Ectodermal cell (in vitro differentiated cells): Measurements from ENCODE around the gene NISCH.

Experiments
- H3K27ac ChIP-seq: 2 replicates; pipeline ENCODE4 v1.7.0; 2013; ENCODE audit warnings: mild to moderate bottlenecking, low read depth, low read length; ENCODE audit not compliant: insufficient read depth, poor library complexity, severe bottlenecking
- H3K27me3 ChIP-seq: 2 replicates; pipeline ENCODE4 v1.7.0; 2013; ENCODE audit warnings: mild to moderate bottlenecking, low read length; ENCODE audit not compliant: insufficient read depth, control insufficient read depth, poor library complexity, severe bottlenecking
- H3K36me3 ChIP-seq: one replicate; pipeline ENCODE4 v1.7.0; 2013; ENCODE audit warnings: low read length; ENCODE audit not compliant: control insufficient read depth, insufficient read depth
- H3K4me1 ChIP-seq: one replicate; pipeline ENCODE4 v1.7.0; 2013; ENCODE audit warnings: low read length; ENCODE audit not compliant: control insufficient read depth, insufficient read depth
- H3K4me3 ChIP-seq: 2 replicates; pipeline ENCODE4 v1.7.0; 2013; ENCODE audit warnings: low read depth, low read length, control low read depth; ENCODE audit not compliant: insufficient read depth
- H3K9me3 ChIP-seq: 2 replicates; pipeline ENCODE4 v1.7.0; 2013; ENCODE audit warnings: mild to moderate bottlenecking, low read length, moderate library complexity; ENCODE audit not compliant: control insufficient read depth
- WGBS, 2 experiments: methylation state at CpG; one replicate each; pipeline ENCODE4 v1.1.7; 2013; ENCODE audit warnings: missing lambda C conversion rate in 2 of 2; 5-methylcytosine and 5-hydroxymethylcytosine counted together

Gene NISCH

GRCh38 chr3:52490035-52490938, 34.9 kb downstream of the NISCH start:
- 91% methylated on average over 22 of the region's 22 CpGs for WGBS, 2 experiments
- Histone ChIP-seq H3K27ac (no peak overlapping the region), H3K27me3 (no peaks in the 10 kb centered on the region), H3K36me3 (peaks cover 48% of the 10 kb centered on the region), H3K4me1 (no peaks in the 10 kb centered on the region), H3K9me3 (no peaks in the 10 kb centered on the region), H3K4me3 (no peak overlapping the region)

DNA sequence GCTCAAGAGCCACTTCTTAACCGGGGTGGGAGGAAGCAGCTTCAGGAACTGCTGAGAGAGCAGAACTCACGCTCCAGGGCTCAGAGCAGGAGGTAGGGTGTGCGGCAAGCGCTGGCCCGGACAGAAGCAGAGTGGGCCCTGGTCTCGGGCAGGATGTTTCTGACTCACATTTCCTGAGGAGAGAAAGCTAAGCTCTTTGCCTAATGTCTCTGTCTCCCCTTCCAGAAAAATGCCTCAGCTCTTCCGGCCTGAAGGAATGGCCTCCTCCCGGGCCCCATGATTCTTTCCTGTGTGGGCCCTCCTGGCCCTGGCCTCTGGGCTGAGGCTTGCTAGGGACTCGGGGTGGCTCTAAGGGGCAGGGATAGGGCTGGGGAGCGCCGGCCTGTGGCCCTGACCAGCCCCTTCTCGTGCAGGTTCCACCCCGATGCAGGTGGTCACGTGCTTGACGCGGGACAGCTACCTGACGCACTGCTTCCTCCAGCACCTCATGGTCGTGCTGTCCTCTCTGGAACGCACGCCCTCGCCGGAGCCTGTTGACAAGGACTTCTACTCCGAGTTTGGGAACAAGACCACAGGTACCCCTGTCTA, 35.6 kb downstream of the NISCH start:
- Histone ChIP-seq H3K27me3 (no peaks in the 10 kb centered on the region), H3K27ac (no peak overlapping the region), H3K4me1 (no peaks in the 10 kb centered on the region), H3K9me3 (no peaks in the 10 kb centered on the region), H3K4me3 (no peak overlapping the region), H3K36me3 (peaks cover 41% of the 10 kb centered on the region)
- 95 to 96% methylated on average over 23 of the region's 23 CpGs for WGBS, 2 experiments

GRCh38 chr3:52492059-52492458, 36.7 kb downstream of the NISCH start:
- no peaks in the 10 kb centered on the region for H3K9me3 ChIP-seq
- H3K4me3 ChIP-seq, result no peak overlapping the region
- WGBS, 2 experiments, result 94 to 95% methylated on average over 21 of the region's 21 CpGs
- peaks cover 37% of the 10 kb centered on the region for H3K36me3 ChIP-seq
- no peak overlapping the region for H3K27ac ChIP-seq
- H3K27me3 ChIP-seq, result no peaks in the 10 kb centered on the region
- H3K4me1 ChIP-seq, result no peaks in the 10 kb centered on the region

DNA sequence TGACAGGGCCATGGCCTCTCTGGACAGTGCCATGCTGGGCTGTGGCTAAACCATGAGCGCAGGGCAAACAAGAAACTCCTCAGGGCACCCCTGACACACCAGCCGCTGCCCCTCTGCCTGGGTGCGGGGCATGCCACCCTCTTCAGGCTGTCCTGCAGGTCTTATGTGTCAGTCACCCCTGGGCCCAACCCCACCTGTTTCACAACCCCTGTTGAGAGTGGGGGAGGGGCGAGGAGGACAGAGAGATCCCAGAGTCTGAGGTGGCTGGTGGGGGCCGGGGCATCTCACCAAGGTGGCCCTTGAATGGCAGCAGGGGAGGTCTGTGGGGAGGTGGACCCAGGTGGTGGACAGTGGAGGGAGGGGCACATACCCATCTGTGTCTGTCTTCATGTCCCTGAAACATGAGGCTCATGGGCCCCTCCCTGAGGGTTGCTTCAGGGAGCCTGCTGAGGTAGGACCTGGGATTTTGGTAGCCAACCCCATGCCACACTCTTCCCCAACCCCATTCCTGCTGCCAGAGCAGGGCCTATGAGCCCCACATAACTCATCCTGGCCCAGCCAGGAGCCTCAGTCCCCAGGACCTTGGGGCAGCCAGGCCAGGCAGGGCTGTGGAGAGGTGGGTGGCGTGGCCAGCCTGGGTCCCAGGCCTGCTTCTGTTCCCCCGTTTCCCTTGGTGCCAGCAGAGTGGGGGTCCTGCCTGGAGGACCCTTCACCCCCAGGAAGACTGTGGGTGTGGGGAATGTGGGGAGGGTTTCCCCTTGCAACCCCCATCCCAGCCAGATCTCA, 38.0 kb downstream of the NISCH start:
- Histone ChIP-seq H3K4me3 (no peak overlapping the region), H3K4me1 (no peaks in the 10 kb centered on the region), H3K9me3 (no peaks in the 10 kb centered on the region), H3K27ac (no peak overlapping the region), H3K36me3 (peaks cover 24% of the 10 kb centered on the region), H3K27me3 (no peaks in the 10 kb centered on the region)
- WGBS, 2 experiments, result 93 to 95% methylated on average over 7 of the region's 7 CpGs

DNA sequence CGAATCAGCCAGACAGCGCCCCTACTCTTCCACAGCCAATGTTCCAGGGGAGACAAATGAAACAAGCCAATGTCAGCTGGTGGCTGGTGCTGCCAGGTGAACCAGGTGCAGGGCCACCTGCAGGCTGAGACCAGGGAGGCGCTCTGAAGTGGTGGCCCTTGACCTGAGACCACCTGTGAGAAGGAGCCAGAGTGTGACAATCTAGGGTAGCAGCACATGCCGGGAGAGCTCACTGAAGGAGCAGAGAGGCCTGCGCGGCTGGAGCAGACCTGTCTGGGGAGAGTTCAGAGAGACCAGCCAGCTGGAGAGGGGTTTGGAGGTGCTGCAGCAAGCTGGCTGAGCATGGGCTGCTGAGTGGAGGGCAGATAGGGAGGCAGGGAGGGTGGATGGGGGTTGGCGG, 39.0 kb downstream of the NISCH start:
- Histone ChIP-seq H3K4me1 (no peaks in the 10 kb centered on the region), H3K27ac (no peak overlapping the region), H3K4me3 (no peak overlapping the region), H3K36me3 (peaks cover 20% of the 10 kb centered on the region), H3K27me3 (no peaks in the 10 kb centered on the region), H3K9me3 (no peaks in the 10 kb centered on the region)
- 91 to 94% methylated on average over 7 of the region's 7 CpGs for WGBS, 2 experiments

- WGBS, 2 experiments, result 86 to 87% methylated on average over 25 of the region's 25 CpGs
- no peaks in the 10 kb centered on the region for H3K9me3 ChIP-seq
- peaks cover 14% of the 10 kb centered on the region for H3K36me3 ChIP-seq
- no peak within 1 kb of the TSS for H3K4me3 ChIP-seq
- no peaks in the 10 kb centered on the region for H3K4me1 ChIP-seq
- H3K27me3 ChIP-seq, result no peaks in the 10 kb centered on the region
- no peak within 1 kb of the TSS for H3K27ac ChIP-seq
Measured at GRCh38 chr3:52494886-52495495, 39.6 kb downstream of the NISCH start, which contains the start of gene STAB1. TSS of gene STAB1 (plus strand) at chr3:52495338. CDS start at chr3:52495414, 76 bp downstream.

GRCh38 chr3:52495777-52496602, 40.6 kb downstream of the NISCH start:
- Histone ChIP-seq H3K9me3 (no peaks in the 10 kb centered on the region), H3K4me1 (no peaks in the 10 kb centered on the region), H3K27ac (no peak overlapping the region), H3K36me3 (peaks cover 8% of the 10 kb centered on the region), H3K27me3 (no peaks in the 10 kb centered on the region), H3K4me3 (no peak overlapping the region)
- WGBS, 2 experiments, result 92 to 93% methylated on average over 16 of the region's 16 CpGs

- Histone ChIP-seq H3K27ac (no peak overlapping the region), H3K4me3 (no peak overlapping the region), H3K36me3 (no peaks in the 10 kb centered on the region), H3K27me3 (no peaks in the 10 kb centered on the region), H3K9me3 (no peaks in the 10 kb centered on the region), H3K4me1 (no peaks in the 10 kb centered on the region)
- 91 to 93% methylated on average over 24 of the region's 24 CpGs for WGBS, 2 experiments
Measured at GRCh38 chr3:52498137-52499054, 43.0 kb downstream of the NISCH start.
